Suppressor macrophage (primary cell): ENCODE data around the gene DNM3.

ENCODE experiments used
- DNase-seq, 4 experiments: peaks; one replicate each; pipeline ENCODE4 v3.0.0-alpha.2; 2020 to 2022

DNM3 gene

DNA sequence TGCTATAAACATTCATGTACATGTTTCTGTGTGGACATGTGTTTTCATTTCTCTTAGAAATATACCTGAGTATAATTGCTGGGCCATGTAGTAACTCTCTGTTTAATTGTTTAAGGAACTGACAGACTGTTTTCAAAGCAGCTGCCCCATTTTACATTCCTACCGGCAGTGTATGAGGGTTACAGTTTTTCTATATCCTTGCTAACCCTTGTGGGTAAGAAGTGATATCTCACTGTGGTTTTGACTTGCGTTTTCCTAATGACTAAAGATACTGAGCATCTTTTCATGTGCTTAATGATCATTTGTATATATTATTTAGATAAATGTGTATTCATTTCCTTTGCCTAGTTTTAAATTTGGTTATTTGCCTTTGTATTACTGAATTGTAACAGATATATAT, 81.7 kb downstream of the DNM3 start:
- no peak for DNase-seq

DNA sequence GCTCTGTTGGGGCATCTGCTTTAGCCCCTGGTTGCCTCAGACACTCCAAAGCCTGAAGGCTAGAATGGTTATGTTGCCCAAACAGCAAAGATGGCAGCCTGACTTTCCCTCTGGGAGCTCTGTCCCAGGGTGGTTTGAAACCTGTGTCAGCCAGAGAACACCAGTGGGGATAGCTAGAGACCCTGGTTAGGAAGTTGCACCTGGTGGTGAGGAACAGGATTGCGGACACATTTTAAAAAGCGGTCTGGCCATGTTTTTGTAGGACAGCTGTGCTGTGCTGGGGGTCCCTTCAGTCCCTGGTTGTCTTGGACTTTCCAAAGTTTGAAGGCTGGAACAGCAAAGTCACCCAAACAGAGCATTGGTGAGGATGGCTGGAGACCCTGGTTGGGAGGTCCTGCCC, 87.8 kb downstream of the DNM3 start:
- DNase-seq = no peak

DNA sequence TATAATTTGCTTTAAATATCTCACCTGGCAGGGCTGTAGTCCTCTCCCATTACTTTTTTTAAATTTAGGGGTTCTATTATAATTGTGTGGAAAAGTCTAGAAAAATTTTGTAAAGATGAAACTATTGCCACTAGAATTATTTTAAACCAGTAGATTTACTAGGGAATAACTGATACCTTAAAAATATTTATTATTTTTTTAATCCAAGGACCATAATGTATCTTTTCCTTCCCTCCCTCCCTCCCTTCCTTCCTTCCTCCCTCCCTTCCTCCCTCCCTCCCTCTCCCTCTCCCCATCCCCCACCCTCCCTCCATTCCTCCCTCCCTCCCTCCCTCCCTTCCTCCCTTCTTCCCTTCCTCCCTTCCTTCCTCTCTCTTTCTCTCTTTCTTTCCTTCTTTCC, 90.5 kb downstream of the DNM3 start:
- no peak for DNase-seq

DNA sequence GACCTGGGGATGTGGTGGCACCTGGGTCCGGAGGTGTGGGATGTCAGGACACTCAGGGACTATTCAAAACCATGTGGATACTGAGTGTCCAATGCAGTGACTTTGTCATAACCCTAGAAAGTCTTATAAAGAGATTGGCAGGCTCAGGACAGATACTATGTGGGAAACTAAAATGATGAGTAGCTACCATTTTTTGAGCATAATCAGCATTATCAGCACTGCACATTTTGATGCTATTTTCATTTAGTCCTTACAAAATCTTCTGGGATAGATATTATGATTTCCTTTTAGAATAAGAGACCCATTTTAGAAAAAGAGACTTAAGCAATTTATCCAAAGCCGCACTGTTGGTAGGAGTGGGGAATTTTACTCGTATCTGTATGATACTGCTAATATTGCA, 93.4 kb downstream of the DNM3 start:
- no peak for DNase-seq

DNA sequence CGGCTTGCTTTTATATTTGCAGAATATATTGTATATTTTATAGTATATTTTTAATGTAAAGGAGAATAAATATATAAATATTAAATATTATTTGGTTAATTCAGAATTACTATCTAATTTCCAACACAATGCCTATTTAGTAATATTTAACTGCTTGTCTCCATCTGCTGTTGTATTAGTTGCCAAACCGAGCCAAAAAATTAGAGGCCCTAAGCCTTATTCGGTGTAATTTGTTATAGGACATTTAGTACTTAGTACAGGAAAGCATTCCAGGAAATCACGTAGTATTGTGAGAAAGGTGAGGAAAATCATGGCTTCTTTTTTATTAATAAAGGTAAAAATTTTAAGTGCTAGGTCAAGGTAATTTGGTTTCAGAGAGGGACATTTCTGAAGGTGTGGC, 93.8 kb downstream of the DNM3 start:
- no peak for DNase-seq

DNA sequence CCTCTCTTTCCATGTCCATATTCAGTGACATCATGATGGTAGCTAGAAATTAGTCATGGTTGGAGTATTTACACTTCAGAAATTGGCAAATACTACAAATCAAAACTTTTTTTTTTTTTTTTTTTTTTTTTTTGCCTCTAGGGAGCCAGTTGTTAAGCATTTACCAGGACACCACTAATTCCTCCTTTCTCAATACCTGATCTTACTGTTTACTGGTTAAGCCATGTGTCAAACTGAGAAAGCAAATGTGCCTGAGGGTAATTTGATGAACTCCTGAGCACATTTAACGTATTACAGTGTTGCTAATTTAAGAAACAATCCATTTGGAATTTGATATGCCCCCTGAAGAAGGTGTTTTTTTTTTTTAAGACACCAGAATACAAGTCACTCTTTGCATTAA, 94.4 kb downstream of the DNM3 start:
- DNase-seq = no peak

DNA sequence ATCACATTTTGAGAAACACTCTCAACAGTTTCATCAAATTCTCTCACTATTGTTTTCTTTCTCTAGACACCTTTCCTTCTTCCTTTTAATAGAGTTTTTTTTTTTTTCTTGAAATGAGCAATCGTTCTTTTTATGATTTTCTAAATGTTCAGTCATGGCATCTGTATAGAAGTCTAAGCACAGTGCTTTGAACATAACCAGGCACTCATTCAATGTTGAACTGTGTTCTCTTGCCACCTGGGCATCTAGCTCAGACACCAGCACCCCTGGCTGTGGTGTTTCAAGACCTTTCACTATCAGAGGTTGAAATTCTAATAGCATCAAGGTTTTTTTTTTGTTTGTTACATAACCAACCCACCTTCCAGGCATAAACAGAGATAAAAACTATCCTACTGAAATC, 96.6 kb downstream of the DNM3 start:
- DNase-seq = no peak

DNA sequence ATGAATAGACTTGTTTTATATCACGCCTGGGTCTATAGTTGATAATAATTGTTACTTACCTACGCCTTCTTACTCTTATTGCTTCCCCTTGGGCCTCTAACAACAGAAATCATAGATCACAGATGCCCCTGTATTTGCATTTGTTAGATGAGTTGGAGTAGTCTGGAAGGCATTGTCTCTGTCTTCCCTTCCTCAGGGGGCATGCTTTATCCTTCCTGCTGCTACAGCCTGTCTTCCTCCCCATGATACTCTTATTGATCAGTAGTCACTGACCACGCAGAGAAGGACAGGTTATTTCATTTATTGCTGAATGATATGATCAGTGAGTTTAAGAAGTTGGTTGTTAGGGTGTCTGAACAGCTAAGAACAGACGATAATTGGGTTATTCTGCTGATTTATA, 98.4 kb downstream of the DNM3 start:
- no peak for DNase-seq

DNA sequence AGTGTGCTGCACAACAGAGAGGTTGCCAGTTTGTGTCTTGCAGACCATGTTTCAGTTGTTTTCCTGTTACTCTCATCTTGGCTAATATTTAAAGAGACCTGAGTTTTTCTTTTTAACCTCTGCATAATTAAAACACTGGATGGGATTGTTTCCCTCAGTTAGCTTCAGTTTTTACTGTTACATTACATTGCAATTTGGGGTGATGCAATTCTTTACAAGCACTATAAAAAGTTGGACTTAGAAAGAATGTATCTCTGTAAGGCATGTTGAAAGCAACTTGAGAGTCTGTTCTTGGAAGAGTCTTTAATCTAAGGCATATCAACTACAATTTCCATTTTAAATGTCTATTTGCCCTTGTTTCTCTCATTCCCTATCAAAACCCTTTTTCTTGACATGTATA, 99.1 kb downstream of the DNM3 start:
- no peak for DNase-seq

DNA sequence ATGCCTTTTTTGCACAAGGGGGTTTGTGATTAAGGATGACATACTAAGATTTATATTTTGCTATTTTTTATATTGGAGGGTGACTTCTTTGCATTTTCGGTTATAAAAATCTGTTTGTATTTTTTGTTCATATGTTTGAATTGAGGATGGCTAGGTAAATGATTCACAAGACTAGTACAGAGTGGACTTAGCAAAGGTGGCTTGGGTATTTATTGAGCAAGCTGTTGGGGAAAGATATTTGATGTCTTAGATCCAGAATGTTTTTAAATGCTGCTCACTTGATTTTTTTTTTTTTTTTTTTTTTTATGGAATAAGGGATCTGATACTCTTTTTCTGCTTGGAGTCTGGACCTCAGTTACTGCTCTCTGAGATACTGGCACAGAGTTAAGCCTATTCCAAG, 100.6 kb downstream of the DNM3 start:
- DNase-seq = no peak

DNA sequence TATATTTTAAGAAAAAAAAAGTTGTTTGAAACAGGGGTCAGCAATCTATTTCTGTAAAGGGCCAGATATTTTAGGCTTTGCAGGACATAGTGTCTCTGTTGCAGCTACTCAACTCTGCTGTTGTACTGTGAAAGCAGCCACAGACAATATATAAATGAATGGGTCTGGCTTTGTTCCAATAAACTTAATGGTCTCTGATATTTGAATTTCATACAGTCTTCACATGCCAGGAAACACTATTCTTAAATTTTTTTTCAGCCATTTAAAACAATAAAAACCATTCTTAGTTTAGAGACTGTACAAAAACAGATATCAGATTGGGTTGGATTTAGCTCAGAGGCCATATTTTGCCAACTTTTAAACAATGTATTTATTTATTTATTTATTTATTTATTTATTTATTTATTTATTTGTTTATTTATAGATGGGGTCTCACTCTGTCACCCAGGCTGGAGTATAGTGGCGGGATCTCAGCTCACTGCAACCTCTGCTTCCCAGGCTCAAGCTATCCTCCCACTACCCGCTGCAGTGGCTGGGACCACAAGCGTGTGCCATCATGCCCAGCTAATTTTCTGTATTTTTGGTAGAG, 102.8 kb downstream of the DNM3 start:
- DNase-seq = no peak

DNA sequence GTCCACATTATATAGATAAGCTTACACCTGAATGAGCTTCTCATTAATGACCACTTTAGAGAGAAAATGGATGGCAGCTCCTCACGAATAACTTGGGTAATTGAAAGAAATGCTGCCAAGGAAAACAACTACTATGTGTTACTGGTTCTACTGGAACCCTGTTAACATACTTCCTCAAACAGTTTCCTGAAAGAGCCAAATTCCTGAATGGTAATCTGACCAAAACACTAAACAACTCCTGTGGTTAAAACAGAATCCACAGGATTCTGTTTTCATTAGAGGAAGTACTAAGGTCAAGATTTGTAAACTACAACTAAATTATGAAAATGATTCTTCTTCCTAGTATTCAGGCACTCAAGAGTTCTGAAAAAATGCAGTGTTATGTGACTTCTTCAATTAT, 107.2 kb downstream of the DNM3 start:
- DNase-seq = peak in 2 of 4 experiments; percentile 56 to 58

DNA sequence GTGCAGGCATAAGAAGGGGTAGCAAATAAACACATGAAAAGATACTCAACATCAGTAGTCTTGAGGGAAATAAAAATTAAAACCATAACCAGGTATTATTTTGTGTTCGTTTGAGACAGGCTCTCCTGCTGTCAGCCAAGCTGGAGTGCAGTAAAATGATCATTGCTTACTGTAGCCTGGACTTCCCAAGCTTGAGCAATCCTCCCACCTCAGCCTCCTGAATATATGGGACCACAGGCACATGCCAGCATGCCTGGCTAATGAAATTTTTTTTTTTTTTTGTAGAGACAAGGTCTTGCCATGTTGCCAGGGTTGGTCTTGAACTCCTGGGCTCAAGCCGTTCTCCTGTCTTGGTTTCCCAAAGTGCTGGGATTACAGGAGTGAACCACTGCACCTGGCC, 108.0 kb downstream of the DNM3 start:
- DNase-seq = no peak

DNA sequence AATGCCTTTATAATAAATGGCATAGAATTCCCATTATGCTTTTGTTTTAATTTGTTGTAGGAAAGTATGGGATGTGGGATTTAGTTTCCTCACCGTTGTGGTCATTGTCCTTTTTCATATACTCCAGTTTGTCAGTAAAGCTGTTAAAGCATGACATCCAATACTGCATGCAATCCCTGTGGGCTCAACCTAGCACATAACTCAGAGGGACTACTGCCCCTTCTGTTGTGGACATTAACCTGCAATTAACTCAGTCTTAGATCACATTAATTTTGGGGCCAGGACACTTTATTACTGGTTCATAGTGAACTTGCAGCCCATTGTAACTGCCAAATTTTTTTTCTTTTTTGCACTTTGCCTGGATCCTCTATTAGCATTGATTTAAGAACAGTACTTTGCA, 112.5 kb downstream of the DNM3 start:
- no peak for DNase-seq

DNA sequence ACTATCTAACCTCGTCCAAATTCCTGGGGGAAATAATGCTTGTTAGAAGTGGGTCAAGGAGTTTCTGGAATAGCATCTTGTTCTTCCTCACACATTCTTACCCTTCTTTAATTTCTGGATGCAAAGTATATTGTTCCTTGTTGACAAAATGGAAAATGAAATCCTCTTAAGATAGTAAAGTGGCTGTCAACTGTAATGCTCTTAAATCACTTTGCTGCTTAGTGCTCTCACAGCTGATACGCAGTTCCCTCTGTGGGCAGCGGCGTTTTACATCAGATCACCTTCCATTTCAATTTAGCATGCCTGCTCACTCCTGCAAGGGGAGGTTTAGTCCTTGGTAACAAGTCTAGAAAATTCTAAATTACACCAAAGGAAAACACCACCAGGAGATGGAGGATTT, 113.1 kb downstream of the DNM3 start:
- DNase-seq = no peak

DNA sequence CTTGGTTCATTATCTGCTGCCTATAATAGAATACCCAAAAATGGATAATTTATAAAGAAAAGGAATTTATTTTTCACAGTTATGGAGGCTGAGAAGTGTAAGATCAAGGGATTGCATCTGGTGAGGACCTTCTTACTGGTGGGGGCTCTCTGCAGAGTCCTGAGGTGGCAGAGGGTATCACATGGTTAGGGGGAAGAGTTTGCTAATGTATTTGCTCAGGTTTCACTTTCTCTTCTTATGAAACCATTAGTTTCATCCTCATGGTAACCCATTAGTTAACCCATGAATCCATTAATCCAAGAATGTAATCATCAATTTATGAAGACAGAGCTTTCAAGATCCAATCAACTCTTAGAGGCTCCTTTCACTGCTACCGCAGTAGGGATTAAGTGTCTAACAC, 120.6 kb downstream of the DNM3 start:
- no peak for DNase-seq

DNA sequence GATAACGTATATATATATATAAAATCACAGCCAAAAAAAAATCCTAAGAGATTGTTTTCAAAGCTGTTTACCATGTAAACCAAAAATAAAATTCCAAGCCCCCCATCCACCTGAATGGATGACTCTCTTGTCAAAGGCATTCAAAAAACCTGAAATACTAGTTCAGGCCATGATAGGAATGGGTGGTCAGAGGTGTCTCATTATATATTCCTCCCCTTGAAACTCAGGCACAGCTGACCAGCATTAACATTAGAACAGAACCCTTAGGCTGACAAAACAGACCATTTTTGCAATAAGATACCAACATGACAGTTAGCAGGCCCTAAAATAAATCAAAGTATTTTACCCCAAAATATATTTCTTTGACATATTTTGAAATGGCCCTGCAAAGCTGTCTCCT, 122.5 kb downstream of the DNM3 start:
- no peak for DNase-seq

DNA sequence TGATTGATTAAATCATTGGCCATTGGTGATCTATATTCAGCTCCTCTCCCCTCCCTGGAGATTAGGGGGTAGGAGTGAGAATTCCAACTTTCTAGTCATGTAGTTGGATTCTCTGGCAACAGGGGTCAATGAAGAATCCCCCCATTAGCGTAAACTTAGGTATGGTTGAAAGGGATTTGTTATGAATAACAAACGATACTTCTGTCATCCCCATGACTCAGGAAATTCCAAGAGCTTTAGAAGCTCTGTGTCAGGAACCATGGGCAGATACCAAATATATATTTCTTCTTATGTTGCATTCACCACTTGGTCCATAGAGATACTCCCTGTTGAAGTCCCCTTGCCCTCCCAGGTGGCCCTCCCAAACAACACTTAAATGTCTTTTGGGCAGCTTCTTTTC, 124.5 kb downstream of the DNM3 start:
- DNase-seq = no peak

DNA sequence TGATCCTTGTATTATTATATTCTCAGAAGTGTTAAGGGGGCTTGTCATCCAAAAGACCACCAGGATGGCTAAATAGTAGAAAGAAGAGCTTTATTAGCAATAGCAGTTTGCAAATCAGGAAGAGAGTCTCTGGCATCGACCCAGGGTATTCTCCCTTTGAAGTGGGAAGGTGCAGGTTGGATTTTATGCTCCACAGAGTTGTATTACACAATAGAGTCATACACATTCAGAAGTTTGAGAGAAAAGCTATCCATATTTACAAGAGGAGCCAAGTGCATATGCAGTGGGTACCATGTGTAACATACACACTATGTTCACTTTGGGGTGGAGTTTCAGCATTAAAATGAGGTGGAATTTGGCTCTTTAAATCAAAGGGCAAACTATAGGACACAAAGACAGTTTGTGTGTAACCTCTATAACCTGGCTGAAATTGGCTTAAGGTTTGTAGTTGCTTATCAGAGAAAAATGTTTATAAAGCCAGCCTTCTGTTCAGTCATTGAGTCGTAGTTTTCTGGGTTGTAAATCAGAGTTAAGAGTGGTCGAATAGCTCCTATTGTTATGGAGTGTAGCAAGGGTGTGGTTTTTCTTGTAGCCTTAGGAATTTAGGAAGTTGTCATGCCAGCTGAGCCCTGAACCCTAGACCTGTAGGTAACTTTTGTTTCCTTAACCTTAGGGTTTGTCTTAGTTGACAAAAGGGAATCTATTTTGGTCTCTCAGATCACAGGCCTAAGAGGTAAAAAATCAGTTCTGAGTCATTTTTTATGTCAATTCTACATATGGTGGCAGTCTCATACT, 125.3 kb downstream of the DNM3 start:
- DNase-seq = peak in 1 of 4 experiments; percentile 5

DNA sequence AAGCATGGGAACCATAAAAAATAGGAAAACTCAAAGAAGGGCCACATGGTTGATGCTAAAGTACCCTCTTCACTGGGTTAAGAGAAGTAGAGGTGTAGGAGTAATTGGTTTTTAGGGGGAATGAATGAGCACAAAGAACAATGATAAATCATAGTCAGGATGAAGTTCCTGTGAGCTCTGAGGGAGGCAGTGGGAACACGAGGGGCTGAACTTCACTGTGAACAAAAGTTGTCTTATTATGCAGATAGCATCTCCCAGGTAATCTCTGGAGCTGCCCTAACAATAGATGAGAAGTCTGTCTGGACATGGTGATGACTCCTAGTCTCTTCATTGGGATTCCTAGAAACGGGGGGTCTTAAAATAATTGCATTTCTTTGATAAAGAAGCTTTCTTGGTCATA, 127.9 kb downstream of the DNM3 start:
- no peak for DNase-seq

DNA sequence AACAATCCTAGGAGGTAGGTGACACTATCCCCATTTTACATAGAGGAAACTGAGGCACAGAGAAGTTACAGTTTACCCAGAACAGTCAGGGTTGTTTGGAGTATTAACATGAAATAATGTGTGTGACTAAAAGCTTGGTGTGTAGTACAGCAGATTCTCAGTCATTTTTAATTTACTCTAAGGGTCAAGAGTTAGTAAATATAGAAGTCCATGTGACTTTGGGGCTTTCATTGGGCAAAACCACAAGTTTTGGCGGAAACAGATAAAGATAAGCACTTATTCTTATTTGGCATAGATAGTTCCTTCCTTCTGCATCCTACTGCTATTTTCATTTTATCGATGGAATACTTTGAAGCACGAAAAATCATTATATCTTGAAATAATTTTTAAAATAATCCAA, 128.5 kb downstream of the DNM3 start:
- no peak for DNase-seq

DNA sequence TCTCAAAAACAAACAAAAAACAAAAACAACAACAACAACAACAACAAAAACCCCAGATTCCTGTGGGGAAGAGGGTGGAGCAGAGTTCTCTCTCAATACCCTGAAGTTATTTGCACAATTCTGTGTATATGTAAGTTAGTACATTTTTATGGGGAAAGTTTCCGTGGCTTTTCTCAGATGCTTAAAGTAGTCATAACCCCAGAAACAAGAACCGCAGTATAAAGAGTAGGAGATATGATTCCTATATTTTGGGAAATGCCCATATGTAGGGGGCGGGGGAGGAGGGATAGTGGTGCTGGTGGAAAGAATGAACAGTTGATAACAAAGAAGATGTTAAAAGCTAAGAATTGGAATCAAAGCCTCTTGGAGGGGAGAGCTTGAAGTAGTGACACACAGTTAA, 131.5 kb downstream of the DNM3 start:
- peak in 1 of 4 experiments; percentile 14 for DNase-seq

DNA sequence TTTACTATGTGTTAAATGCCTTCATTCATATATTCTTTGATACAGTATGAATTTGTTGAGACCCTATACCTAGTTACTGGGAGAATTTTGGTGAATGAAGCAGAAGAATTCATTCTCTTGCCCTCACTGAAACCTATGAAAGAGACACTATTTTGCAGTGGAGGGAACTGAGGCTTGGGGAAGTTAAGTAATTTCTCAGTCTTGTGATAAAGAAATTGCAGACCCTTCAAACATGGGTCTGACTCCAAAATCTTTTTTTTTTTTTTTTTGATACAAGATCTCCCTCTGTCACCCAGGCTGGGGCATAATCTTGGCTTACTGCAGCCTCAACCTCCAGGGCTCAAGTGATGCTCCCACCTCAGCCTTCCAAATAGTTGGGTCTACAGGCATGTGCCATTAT, 132.1 kb downstream of the DNM3 start:
- DNase-seq = peak in 3 of 4 experiments; percentile 27 to 80 (median 51)

DNA sequence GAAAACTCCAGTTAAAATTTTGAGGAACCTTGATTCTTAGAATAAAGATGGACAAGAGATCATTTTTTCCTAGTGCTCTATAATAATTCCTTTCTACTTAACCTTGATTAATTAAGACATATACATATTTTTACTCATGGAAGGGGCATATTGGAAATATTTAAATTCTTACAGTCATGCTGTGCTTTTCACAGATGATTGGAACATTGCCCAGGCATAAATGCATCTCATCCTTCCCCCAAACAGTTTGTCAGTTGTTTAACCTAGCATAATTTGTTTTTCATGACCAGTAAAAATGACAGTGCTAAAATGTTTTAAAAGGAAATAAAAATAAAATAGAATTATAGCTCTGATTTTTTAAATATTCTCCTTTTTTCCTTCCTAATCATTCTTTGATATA, 140.0 kb downstream of the DNM3 start:
- no peak for DNase-seq

DNA sequence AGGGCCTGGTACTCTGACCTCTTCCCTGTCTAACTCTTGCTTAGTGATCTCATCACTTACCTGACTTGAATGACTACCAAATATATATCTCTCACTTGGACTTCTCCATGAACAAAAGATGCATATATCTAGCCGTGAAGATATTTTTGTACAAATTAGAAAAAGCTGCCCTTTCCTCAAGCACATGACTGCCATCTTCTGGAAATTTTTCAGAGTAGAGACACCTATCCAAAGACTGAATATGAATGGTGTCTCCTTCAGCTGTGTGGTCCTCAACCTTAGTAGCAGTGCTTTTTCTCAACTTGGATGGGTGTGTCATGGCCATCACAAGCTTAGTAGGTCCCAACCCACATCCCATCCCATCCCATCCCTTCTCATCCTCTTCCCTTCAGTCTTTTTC, 142.3 kb downstream of the DNM3 start:
- peak in 3 of 4 experiments; percentile 10 to 49 (median 22) for DNase-seq
